ENCODE results near the gene MCF2L2. TPM values are rescaled to one million over a fixed set of nuclear protein-coding genes. Genes with fewer than 3 reads are reported as not detected.

Gene MCF2L2
- total and polyA plus RNA-seq, 9 of the 15 experiments (the other 6 are each of a cell fraction or from before 2014, with no cell fraction given): 0.56 to 4.2 (median 3.0) TPM

GRCh38 chr3:183369117-183369516, 59.3 kb downstream of the MCF2L2 start (continued):
- TF ChIP-seq ZMIZ1 (IDR thresholded peaks at IDR 0.05; ENCODE audit: low read depth in 2 of 2, low read length in 2 of 2): no peak
- no peak for TF ChIP-seq HEY1 (CRISPR knock-in tag; IDR thresholded peaks at IDR 0.05; ENCODE audit: borderline replicate concordance)
- TF ChIP-seq CBFA2T3 (IDR thresholded peaks at IDR 0.05): peak; percentile 41; the same call in 1 of the 2 replicates
- TF ChIP-seq ZNF639 (CRISPR knock-in tag; conservative IDR thresholded peaks at IDR 0.05 in 1 of 2, IDR thresholded peaks at IDR 0.05 in 1 of 2): peak in 1 of 2 experiments; percentile 62; a peak in 1 of 4 replicates
- no peak for TF ChIP-seq GABPB1 (CRISPR knock-in tag; IDR thresholded peaks at IDR 0.05)
- TF ChIP-seq HDGF (IDR thresholded peaks at IDR 0.05): peak; percentile 70; the same call in 1 of the 2 replicates
- TF ChIP-seq CBX3 (IDR thresholded peaks at IDR 0.05; ENCODE audit: borderline replicate concordance in 1 of 2, low read length in 2 of 2): peak in 1 of 2 experiments; percentile 55; a peak in 1 of 3 replicates
- TF ChIP-seq TRIM25 (IDR thresholded peaks at IDR 0.05; ENCODE audit: borderline replicate concordance): no peak
- 0 out of 4 replicates have a peak, but pooled peaks of 1 of the 2 experiments have one; percentile 13 for TF ChIP-seq NRF1 (conservative IDR thresholded peaks at IDR 0.05 in 1 of 2, IDR thresholded peaks at IDR 0.05 in 1 of 2)
- peak; percentile 36 for TF ChIP-seq MTA2 (IDR thresholded peaks at IDR 0.05; ENCODE audit: low read depth)
- no peak for TF ChIP-seq SREBF2 (CRISPR knock-in tag; IDR thresholded peaks at IDR 0.05)
- TF ChIP-seq CBX8 (IDR thresholded peaks at IDR 0.05; ENCODE audit: borderline replicate concordance, extremely low read depth, low read depth, low read length, poor library complexity, severe bottlenecking): no peak
- 0 out of 2 replicates have a peak, but pooled peaks have one; percentile 16 for TF ChIP-seq OTX1 (CRISPR knock-in tag; IDR thresholded peaks at IDR 0.05)
- TF ChIP-seq LCOR (CRISPR knock-in tag; IDR thresholded peaks at IDR 0.05): 0 out of 2 replicates have a peak, but pooled peaks have one; percentile 33
- TF ChIP-seq EHMT2 (IDR thresholded peaks at IDR 0.05): peak; percentile 92
- TF ChIP-seq NBN (IDR thresholded peaks at IDR 0.05; ENCODE audit: low read depth): peak; percentile 84; the same call in 1 of the 2 replicates
- TF ChIP-seq MNT (conservative IDR thresholded peaks at IDR 0.05): peak in 1 of 2 experiments; percentile 13; a peak in 1 of 4 replicates
- peak; percentile 97 for TF ChIP-seq FOXM1 (IDR thresholded peaks at IDR 0.05; ENCODE audit: low read depth)
- no peak for TF ChIP-seq FOXM1 (CRISPR knock-in tag; IDR thresholded peaks at IDR 0.05; ENCODE audit: low read depth)
